DMS79 (cell line): Measurements from ENCODE around the gene PYHIN1.

Experiments used
- DNase-seq: peaks from one replicate; lab custom pipeline; 2025; lab: John Stamatoyannopoulos, UW

PYHIN1 gene

GRCh38 chr1:159014851-159015250 is 83.5 kb downstream of the PYHIN1 start:
- DNase-seq, result no peak

GRCh38 chr1:159015440-159015909 is 84.1 kb downstream of the PYHIN1 start:
- no peak for DNase-seq

- DNase-seq, result no peak
Observed at GRCh38 chr1:159023723-159024122, 92.4 kb downstream of the PYHIN1 start.

- DNase-seq, result no peak
Observed at GRCh38 chr1:159025043-159025442, 93.7 kb downstream of the PYHIN1 start.
